ENCODE measurements around the gene ASB4.

The ASB4 gene

DNA sequence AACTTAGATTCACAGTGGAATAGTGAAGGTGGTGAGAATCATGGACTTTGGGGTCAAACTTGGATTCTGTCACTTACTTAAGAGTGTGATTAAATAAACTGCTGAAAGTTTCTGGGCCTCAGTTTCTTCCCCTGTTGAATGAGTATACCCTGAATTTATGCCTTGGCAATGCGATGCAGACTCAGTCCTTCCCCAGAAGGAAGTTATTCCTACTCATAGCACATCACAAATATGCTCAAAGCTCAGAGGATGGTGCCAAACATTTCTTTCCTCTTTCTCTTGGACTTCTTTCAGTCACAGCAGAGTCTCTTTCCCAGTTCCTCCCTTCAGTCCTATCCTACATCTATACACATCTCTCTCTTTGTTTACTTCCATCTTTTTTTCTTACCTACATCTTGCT is 45.1 kb downstream of the ASB4 start:
- Histone ChIP-seq H3K9me3 (no peaks in the 10 kb centered on the region), H3K4me3 (no peak overlapping the region), H3K27me3 (peaks cover 0 to 13% of the 10 kb centered on the region in 2 donors), H3K4me1 (no peaks in the 10 kb centered on the region), H3K27ac (no peak overlapping the region), H3K36me3 (no peaks in the 10 kb centered on the region)
- no peak for DNase-seq
- intact Hi-C loops (cut with DNase I; ENCODE audit: low total_unique reads) = no loop called here
- TF ChIP-seq, protein P1, sequence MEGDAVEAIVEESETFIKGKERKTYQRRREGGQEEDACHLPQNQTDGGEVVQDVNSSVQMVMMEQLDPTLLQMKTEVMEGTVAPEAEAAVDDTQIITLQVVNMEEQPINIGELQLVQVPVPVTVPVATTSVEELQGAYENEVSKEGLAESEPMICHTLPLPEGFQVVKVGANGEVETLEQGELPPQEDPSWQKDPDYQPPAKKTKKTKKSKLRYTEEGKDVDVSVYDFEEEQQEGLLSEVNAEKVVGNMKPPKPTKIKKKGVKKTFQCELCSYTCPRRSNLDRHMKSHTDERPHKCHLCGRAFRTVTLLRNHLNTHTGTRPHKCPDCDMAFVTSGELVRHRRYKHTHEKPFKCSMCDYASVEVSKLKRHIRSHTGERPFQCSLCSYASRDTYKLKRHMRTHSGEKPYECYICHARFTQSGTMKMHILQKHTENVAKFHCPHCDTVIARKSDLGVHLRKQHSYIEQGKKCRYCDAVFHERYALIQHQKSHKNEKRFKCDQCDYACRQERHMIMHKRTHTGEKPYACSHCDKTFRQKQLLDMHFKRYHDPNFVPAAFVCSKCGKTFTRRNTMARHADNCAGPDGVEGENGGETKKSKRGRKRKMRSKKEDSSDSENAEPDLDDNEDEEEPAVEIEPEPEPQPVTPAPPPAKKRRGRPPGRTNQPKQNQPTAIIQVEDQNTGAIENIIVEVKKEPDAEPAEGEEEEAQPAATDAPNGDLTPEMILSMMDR (IDR thresholded peaks at IDR 0.05) = no peak

DNA sequence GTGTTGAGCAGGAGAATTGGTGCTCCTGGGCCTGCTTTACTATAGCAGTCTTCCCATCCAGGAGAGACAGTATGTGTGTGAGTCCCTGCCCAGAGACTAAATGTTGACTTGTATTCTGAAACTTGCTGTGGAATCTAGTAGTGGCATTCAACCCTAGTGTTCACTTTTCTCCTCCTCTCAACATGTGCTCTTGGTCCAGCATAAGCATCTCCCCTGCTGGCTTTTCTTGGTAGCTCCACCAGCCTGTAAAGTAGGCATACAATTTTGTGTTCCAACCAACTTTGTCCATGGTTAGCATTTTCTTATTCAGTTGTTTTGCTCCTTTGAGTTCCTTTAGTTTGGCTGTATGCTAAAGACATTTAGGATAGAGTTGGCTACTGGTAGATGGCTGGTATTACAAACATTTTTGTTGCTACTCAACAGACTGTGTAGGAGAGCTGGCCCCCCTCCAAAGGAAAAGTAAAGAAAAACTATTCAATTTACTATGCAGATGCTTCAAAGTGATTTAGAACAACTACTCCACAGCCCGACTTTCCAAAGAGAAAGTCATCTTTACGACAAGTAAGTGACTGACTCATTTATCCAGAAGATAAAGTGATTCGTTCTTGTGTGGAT is 46.0 kb downstream of the ASB4 start:
- intact Hi-C loops (cut with DNase I; ENCODE audit: low total_unique reads) = no loop called here
- no peak for DNase-seq
- Histone ChIP-seq H3K4me3 (no peak overlapping the region), H3K4me1 (no peaks in the 10 kb centered on the region), H3K36me3 (no peaks in the 10 kb centered on the region), H3K9me3 (no peaks in the 10 kb centered on the region), H3K27me3 (peaks cover 0 to 10% of the 10 kb centered on the region in 2 donors), H3K27ac (no peak overlapping the region)
- TF ChIP-seq, protein P1 (IDR thresholded peaks at IDR 0.05) = no peak

DNA sequence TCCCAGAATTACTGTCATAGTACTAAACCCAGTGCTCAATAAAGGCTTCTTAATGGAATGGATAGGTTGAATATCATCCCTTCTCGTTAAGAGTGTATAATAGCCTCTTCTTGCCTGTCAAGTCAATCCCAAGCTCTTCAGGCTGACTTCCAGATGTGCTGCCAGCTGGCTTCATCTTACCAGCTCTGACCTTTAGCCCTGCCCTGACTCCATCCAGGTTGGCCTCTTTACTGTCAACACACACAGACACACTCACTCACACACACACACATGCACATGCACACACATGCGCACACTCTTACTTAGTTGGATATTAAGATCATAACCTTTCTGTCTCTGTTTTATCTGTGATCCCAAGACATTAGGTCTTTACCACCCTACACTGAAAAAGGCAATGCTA is 49.1 kb downstream of the ASB4 start:
- H3K4me1 ChIP-seq = no peaks in the 10 kb centered on the region
- TF ChIP-seq, protein P1 (IDR thresholded peaks at IDR 0.05) = no peak
- intact Hi-C loops (cut with DNase I; ENCODE audit: low total_unique reads) = no loop called here
- H3K27me3 ChIP-seq = peaks cover 0 to 10% of the 10 kb centered on the region in 2 donors
- no peak overlapping the region for H3K27ac ChIP-seq
- DNase-seq = no peak
- no peaks in the 10 kb centered on the region for H3K36me3 ChIP-seq
- H3K9me3 ChIP-seq = no peaks in the 10 kb centered on the region
- no peak overlapping the region for H3K4me3 ChIP-seq

DNA sequence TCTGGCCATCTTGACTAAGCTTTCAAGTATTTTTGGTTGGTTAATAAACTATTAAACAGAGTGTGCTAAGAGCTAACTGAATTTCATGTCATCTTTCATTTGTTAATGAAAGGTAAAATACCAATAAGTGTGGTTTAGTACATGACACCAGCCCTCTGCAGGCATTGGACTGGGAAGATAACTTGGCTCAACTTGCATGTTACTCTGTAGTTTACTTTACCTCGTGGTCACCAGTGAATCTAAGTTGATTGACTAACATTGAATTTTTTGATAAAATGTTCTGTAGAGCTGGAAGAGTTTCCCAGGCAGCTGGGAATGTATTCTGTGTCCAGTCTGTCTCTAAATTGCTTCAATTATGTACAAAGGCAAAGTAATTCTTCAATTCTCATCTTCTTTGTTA is 49.9 kb downstream of the ASB4 start:
- peaks cover 0 to 10% of the 10 kb centered on the region in 2 donors for H3K27me3 ChIP-seq
- H3K9me3 ChIP-seq = no peaks in the 10 kb centered on the region
- TF ChIP-seq, protein P1 (IDR thresholded peaks at IDR 0.05) = no peak
- no peaks in the 10 kb centered on the region for H3K4me1 ChIP-seq
- H3K27ac ChIP-seq = no peak overlapping the region
- no peak overlapping the region for H3K4me3 ChIP-seq
- no peaks in the 10 kb centered on the region for H3K36me3 ChIP-seq
- intact Hi-C loops (cut with DNase I; ENCODE audit: low total_unique reads) = no loop called here
- no peak for DNase-seq

DNA sequence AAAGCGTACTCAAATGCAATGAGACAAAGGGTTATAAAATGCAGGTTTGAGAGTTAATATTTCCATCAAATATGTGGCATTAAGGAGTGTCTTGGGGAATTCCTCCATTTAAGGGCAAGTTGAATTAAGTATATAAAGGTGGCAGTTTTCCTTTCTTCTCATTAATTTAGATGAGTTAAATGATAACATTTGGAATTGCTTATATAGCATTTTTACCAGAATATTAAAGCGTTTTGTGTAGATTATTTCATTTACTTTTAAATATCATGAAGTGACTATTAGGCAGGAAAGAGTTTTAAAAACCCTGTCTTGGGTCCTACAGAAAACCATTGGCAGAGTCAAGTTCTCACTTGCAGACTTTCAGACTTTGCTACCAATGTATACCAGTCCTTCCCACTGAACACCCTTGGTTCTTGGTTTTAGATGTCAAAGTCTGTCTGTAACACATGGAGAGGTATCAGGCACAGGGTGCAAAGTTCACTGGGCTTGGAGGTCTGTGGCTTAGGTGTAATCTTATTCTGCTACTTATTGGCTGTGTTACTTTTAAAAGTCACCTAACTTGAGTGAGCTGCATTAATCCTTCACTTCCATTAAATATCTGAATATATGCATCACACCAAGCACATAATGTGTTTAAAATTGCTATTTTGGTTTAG is 51.0 kb downstream of the ASB4 start:
- no peak for DNase-seq
- no peak overlapping the region for H3K4me3 ChIP-seq
- intact Hi-C loops (cut with DNase I; ENCODE audit: low total_unique reads) = no loop called here
- H3K4me1 ChIP-seq = no peaks in the 10 kb centered on the region
- H3K27ac ChIP-seq = no peak overlapping the region
- no peaks in the 10 kb centered on the region for H3K36me3 ChIP-seq
- peaks cover 0 to 10% of the 10 kb centered on the region in 2 donors for H3K27me3 ChIP-seq
- TF ChIP-seq, protein P1 (IDR thresholded peaks at IDR 0.05) = no peak
- no peaks in the 10 kb centered on the region for H3K9me3 ChIP-seq
